Nephron progenitor cell (in vitro differentiated cells): ENCODE measurements around the gene TXNRD1.

Source experiments
- DNase-seq: peaks from one replicate; pipeline ENCODE4 v3.0.0; 2021
- H3K27ac Mint-ChIP-seq: 2 replicates; pipeline ENCODE4 v1.8.0; 2021; ENCODE audit warnings: mild to moderate bottlenecking, moderate library complexity, mixed read lengths
- H3K27me3 Mint-ChIP-seq: 2 replicates; pipeline ENCODE4 v1.8.0; 2021; ENCODE audit warnings: mild to moderate bottlenecking, low read depth, mixed read lengths; ENCODE audit not compliant: poor library complexity
- H3K36me3 Mint-ChIP-seq: 2 replicates; pipeline ENCODE4 v1.8.0; 2021; ENCODE audit warnings: low read depth, mixed read lengths
- H3K4me1 Mint-ChIP-seq: 2 replicates; pipeline ENCODE4 v1.8.0; 2021; ENCODE audit warnings: mixed read lengths
- H3K4me3 Mint-ChIP-seq: 2 replicates; pipeline ENCODE4 v1.8.0; 2021; ENCODE audit warnings: mild to moderate bottlenecking, moderate library complexity, mixed read lengths
- H3K9me3 Mint-ChIP-seq: 2 replicates; pipeline ENCODE4 v1.8.0; 2021; ENCODE audit warnings: mild to moderate bottlenecking, moderate library complexity, mixed read lengths
- CTCF ChIP-seq: fragments of 200-600 bp; sonication (generic); IDR thresholded peaks from 2 replicates; pipeline ENCODE4 v1.5.0; 2021; ENCODE audit warnings: antibody characterized with exemption

TXNRD1 gene

GRCh38 chr12:104187446-104188155 is 28.0 kb upstream of the TXNRD1 start:
- peaks cover 3% of the 10 kb centered on the region for H3K27me3 Mint-ChIP-seq
- no peak for TF ChIP-seq CTCF
- peaks cover 5% of the 10 kb centered on the region for H3K36me3 Mint-ChIP-seq
- DNase-seq = no peak
- H3K4me1 Mint-ChIP-seq = no peaks in the 10 kb centered on the region
- H3K9me3 Mint-ChIP-seq = peaks cover 49% of the 10 kb centered on the region
- no peak overlapping the region for H3K4me3 Mint-ChIP-seq
- H3K27ac Mint-ChIP-seq = no peak overlapping the region

GRCh38 chr12:104188534-104188933 is 27.0 kb upstream of the TXNRD1 start:
- DNase-seq = no peak
- no peak for TF ChIP-seq CTCF
- no peaks in the 10 kb centered on the region for H3K4me1 Mint-ChIP-seq
- H3K36me3 Mint-ChIP-seq = peaks cover 5% of the 10 kb centered on the region
- no peak overlapping the region for H3K4me3 Mint-ChIP-seq
- peaks cover 45% of the 10 kb centered on the region for H3K9me3 Mint-ChIP-seq
- no peak overlapping the region for H3K27ac Mint-ChIP-seq
- no peaks in the 10 kb centered on the region for H3K27me3 Mint-ChIP-seq

GRCh38 chr12:104189915-104190555 is 25.5 kb upstream of the TXNRD1 start:
- no peaks in the 10 kb centered on the region for H3K4me1 Mint-ChIP-seq
- no peak for DNase-seq
- H3K27me3 Mint-ChIP-seq = no peaks in the 10 kb centered on the region
- no peak overlapping the region for H3K4me3 Mint-ChIP-seq
- peaks cover 5% of the 10 kb centered on the region for H3K36me3 Mint-ChIP-seq
- no peak overlapping the region for H3K27ac Mint-ChIP-seq
- H3K9me3 Mint-ChIP-seq = peaks cover 39% of the 10 kb centered on the region
- no peak for TF ChIP-seq CTCF

- Mint-ChIP-seq H3K4me3 (no peak overlapping the region), H3K36me3 (peaks cover 5% of the 10 kb centered on the region), H3K27ac (no peak overlapping the region), H3K4me1 (no peaks in the 10 kb centered on the region), H3K9me3 (peaks cover 39% of the 10 kb centered on the region), H3K27me3 (peaks cover under 1% of the 10 kb centered on the region)
- TF ChIP-seq CTCF = no peak
- no peak for DNase-seq
Measured at GRCh38 chr12:104190641-104191176, 24.9 kb upstream of the TXNRD1 start.

- no peak for TF ChIP-seq CTCF
- Mint-ChIP-seq H3K4me3 (no peak overlapping the region), H3K27ac (no peak overlapping the region), H3K9me3 (peaks cover 29% of the 10 kb centered on the region), H3K4me1 (no peaks in the 10 kb centered on the region), H3K27me3 (peaks cover 14% of the 10 kb centered on the region), H3K36me3 (peaks cover 14% of the 10 kb centered on the region)
- no peak for DNase-seq
Measured at GRCh38 chr12:104197264-104197663, 18.3 kb upstream of the TXNRD1 start.
